Umbilical cord (tissue), 2 donors: ENCODE measurements around the gene FOSL1. TPM values are rescaled to one million over a fixed set of nuclear protein-coding genes. Genes with fewer than 3 reads are reported as not detected.
A peak's percentile ranks its signal among the peaks of the same experiment; 100 is the strongest.

Experiments used
- DNase-seq: peaks from one replicate; pipeline ENCODE4 v3.0.0-alpha.2; 2015; ENCODE audit warnings: low spot score
- total RNA-seq: library from RNA; depleted of rRNA; stranded (reverse); fragments of >200 nt; gene quantifications from one replicate; pipeline ENCODE4 v1.2.3, GENCODE V29; 2014; ENCODE audit warnings: low replicate concordance; ENCODE audit not compliant: insufficient read depth

FOSL1 gene
- total RNA-seq, 1 donor from 2014 or later = not detected

GRCh38 chr11:65864706-65865471 is 35.3 kb downstream of the FOSL1 start:
- DNase-seq = no peak

DNA sequence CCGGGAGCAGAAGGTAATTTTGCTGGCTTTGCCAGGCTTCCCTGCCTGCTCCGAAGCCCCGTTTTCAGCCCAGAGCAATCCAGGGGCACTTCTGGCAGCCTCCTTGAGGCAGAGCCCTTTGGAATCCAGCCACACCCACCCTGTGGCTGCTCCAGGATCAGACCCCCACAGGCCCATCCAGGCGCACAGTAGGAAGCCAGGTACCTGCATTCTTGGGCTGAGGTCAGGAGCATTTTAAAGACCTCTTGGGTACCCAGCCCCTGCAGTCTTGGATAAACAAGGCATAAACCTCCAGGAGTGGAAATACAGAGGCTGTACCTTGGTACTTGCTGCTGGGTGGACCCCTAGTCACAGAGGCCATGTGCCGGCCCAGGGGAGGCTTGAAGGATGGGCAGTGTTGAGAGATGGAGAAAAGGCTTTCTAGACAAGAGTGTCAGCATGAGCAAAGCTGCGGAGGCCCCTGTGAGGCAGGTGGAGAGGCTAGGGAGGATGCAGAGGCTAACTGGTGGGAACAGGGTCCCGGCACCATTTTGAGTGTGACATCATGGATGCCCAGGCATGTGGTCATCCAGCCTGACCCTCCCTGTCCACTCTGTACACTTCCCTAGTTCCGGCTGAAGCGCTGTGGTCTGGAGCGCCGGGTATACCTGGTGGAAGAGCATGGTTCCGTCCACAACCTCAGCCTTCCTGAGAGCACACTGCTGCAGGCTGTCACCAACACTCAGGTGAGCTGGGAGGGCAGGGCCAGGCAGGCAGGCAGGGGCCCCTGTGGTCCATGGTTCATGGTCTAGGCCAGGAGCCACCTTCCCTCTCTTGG is 36.1 kb downstream of the FOSL1 start:
- DNase-seq = no peak

GRCh38 chr11:65862941-65863888 is 37.0 kb downstream of the FOSL1 start:
- DNase-seq = no peak

- DNase-seq = no peak
Observed at GRCh38 chr11:65862191-65862735, 37.9 kb downstream of the FOSL1 start.

DNA sequence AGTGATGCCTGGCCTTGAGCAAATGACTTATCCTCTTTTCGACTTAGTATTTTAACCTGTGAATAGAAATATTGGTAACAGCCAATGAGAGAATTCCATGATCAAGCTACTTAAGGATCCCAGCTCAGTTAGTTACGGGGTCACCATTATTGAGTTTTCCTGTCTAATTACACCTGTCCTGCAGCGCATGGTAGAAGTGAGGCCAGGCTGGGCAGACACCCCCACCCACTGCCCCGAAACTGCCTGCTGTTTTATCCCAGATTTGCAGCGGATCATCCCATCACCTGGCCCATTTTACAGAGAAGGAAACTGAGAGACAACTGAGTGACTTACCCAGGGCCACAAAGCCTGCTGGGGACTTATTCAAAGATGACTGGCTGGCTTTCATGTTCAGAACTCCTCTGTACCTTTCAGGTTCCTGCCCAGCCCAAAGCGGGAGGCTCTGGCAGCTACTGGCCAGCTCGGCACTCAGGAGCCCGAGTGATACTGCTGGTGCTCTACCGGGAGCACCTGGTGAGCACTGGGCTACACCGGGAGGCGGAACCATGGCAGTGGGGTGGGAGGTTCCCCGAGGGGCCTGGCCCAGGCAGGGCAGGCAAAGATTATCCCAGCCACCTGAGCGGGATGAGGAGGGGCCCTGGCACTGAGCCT is 38.5 kb downstream of the FOSL1 start:
- DNase-seq = no peak

GRCh38 chr11:65861165-65861505 is 39.1 kb downstream of the FOSL1 start:
- no peak for DNase-seq

DNA sequence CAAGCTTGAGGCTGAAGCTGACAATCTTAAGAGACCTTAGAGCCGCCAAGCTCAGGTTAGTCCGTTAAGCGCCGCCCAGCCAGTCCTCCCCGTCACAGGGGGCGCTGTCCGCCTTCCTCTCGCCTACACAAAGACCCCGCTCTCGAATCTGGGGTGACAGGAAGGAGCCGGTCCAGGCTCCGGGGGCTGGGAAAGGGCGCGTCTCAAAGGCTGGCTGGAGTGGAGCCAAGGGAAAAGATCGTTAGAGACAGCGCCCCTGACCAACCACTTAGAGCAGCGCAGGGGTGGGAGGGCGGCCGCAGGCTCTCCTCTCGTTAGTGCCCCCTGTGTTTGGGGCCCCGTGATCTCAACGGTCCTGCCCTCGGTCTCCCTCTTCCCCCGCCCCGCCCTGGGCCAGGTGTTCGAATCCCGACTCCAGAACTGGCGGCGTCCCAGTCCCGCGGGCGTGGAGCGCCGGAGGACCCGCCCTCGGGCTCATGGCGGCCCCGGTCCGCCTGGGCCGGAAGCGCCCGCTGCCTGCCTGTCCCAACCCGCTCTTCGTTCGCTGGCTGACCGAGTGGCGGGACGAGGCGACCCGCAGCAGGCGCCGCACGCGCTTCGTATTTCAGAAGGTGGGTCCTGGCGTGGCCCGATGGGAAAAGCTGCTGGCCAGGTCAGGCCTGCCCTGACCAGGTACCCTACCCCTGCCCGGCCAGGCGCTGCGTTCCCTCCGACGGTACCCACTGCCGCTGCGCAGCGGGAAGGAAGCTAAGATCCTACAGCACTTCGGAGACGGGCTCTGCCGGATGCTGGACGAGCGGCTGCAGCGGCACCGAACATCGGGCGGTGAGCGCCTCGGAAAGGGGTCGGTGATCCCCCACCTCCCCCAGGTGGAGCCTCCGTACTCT is 39.7 kb downstream of the FOSL1 start, which contains the start of gene MUS81:
TSS of gene MUS81 (plus strand) at position 156 of the 887 bp plus-strand sequence. CDS start at position 477, 321 bp downstream.
- DNase-seq = peak; percentile 99

DNA sequence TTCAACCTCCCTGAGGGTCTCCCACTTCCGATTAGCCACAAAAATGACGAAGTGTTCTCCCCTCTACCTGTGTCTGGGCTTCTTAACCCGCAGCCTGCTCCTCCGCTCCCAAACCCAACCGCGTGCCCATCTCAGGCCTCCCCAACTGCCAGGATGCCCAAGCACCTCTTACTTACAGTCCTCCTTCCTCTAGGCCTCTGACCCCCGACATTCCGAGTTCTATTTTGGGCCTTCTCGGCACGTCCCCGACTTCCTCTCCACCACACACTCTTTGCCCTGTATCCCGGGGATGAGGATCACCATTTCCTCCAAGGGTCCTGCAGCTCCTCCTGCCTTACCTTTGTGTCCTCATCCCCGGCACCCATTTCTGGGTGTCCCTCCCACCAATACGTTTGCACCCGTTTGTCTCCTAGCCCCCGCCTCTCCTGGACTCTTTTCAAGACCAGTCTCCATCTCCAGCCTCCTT is 40.3 kb downstream of the FOSL1 start:
- DNase-seq = no peak

GRCh38 chr11:65859095-65859811 is 40.9 kb downstream of the FOSL1 start:
- peak; percentile 99 for DNase-seq

- no peak for DNase-seq
Observed at GRCh38 chr11:65858681-65859087, 41.5 kb downstream of the FOSL1 start.

GRCh38 chr11:65857853-65858680 is 42.1 kb downstream of the FOSL1 start, which contains the start of gene CFL1:
Gene CFL1, minus strand, starts transcription at chr11:65858180. Its CDS starts 81 bp downstream, at chr11:65858099.
- DNase-seq = peak; percentile 99

GRCh38 chr11:65857500-65857852 is 42.7 kb downstream of the FOSL1 start:
- DNase-seq = peak; percentile 52

DNA sequence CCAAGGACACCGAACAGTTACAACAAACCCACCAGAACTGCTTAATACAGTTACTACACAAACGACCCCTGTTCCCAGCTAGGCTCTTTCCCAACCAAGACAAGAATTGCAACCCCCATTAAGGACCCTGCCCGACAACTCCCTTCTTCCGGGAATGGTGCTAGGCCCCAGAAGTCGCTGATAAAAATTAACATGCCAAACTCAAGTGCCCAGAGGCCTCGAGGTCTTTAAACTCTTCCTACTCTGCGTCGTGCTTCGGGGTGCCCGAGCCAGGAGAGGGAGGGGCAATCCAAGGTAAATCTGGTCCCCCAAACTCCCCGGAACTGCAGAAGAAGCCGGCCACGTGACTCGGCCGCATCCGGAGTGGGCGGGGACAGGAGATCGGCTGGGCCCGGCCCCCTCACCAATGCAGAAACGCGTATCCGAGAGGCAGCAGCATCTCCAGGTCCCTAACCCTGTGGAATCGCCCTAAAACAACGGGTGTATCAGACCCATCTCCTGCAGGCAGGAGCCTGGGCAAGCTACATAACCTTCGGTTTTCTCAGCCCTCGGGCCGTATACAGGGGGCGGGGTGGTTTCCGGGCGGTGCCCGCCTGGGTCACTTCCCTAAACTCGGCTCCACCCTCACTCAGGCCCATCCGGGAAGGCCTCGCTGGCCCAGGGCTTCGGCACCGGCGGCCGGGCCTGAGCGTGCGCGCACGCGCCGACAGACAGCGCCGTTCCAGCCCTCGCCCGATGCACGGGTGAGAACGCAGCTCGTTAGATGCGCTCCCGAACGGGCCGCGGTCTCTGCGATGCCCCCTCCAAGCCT is 43.3 kb downstream of the FOSL1 start:
- peak; percentile 84 for DNase-seq

GRCh38 chr11:65855927-65856363 is 44.2 kb downstream of the FOSL1 start:
- DNase-seq = no peak

DNA sequence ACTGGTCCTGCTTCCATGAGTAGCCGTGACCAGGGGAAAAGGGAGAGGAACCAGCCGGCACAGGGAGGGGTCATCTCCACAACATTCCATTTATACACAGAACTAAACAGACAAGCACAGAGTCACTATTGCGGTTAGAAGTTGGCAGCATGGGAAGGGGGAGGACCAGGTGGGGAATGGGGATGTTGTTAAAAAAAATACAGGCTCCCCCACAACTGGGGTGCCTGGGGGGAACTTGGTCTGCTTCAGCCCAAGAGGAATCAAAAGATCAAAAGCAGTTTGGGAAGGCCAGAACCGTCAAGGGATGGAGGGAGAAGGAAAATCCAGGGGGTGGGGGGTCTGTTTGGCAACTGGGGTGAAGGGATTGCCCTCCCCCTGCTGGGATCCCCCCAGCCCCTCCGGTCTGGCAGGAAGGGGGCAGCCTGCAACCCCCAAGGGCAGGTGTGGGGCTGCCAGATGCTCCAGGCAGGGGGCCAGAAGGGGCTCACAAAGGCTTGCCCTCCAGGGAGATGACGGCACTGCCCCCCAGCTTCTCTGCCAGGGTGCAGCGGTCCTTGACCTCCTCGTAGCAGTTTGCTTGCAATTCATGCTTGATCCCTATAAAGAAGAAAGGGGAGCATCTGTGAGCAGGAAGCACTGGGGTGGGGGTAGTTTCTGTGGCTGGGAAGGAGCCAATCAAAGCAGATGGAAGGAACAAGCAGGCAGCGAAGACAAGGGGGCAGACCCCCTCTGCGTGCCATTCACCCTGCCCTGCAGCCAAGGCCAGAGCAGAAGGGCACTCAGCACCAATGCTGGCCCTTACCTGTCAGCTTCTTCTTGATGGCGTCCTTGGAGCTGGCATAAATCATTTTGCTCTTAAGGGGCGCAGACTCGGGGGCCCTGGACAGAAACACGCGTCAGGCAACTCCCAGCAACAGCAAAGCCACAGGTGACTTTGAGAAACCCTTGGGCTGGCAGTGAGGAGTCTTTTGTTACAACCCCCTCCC is 45.0 kb downstream of the FOSL1 start:
- no peak for DNase-seq

DNA sequence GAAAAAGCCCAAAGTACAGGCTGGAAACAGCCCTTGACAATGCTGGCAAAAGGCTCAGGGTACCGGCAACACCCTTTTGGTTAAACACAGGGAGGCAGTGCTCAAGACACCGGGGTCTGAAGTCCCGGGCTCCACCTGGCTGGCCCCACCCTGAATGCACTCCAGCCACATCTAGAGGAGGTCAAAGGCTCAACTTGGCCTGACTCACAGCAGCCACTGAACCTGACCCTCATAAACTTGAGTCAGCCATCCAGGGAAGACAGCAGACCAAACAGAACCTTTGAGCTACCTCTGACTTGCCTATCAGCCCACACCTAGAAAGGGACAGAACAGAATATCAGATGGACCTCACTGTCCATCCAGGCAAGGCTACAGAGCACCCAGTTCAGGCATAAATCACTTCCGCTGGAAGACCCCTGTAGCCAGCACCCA is 46.0 kb downstream of the FOSL1 start:
- DNase-seq = no peak
